LNCaP clone FGC (cell line): Measurements from ENCODE around the gene MAP4K4.

Experiments
- DNase-seq: peaks from one replicate; pipeline ENCODE4 v3.0.0-alpha.2; 2011; ENCODE audit warnings: low read depth
- H3K4me3 ChIP-seq: 2 replicates; pipeline ENCODE4 v1.5.1; 2011; ENCODE audit warnings: mild to moderate bottlenecking, low read depth, low read length, control low read depth
- CTCF ChIP-seq: IDR thresholded peaks from 2 replicates; pipeline ENCODE4 v1.5.1; 2012; ENCODE audit warnings: mild to moderate bottlenecking; ENCODE audit not compliant: control insufficient read depth, insufficient read depth; ENCODE audit errors: extremely low read depth

The MAP4K4 gene

GRCh38 chr2:101775092-101775491, 77.6 kb downstream of the MAP4K4 start:
- TF ChIP-seq CTCF: no peak
- DNase-seq: no peak
- no peak overlapping the region for H3K4me3 ChIP-seq

DNA sequence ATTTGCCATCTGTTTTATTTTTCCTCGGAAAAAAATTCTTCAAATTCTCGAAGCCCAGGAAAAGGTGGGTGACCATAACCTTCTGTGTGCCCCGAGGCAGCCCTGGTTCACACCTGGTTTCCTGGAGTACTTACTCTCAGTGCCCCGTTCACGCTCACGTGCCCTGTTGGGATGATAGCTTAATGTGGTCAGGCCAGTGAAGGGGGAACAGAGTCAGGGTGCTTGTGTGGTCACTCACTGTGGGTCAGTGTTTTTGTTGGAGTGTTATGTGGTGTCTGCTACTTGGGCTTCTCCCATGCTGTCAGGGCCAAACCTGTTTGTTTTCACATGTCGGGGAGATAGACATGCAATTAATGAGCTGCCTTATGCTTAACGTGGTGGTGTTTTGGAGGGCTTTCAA, 78.1 kb downstream of the MAP4K4 start:
- TF ChIP-seq CTCF: no peak
- DNase-seq: no peak
- H3K4me3 ChIP-seq: no peak overlapping the region

DNA sequence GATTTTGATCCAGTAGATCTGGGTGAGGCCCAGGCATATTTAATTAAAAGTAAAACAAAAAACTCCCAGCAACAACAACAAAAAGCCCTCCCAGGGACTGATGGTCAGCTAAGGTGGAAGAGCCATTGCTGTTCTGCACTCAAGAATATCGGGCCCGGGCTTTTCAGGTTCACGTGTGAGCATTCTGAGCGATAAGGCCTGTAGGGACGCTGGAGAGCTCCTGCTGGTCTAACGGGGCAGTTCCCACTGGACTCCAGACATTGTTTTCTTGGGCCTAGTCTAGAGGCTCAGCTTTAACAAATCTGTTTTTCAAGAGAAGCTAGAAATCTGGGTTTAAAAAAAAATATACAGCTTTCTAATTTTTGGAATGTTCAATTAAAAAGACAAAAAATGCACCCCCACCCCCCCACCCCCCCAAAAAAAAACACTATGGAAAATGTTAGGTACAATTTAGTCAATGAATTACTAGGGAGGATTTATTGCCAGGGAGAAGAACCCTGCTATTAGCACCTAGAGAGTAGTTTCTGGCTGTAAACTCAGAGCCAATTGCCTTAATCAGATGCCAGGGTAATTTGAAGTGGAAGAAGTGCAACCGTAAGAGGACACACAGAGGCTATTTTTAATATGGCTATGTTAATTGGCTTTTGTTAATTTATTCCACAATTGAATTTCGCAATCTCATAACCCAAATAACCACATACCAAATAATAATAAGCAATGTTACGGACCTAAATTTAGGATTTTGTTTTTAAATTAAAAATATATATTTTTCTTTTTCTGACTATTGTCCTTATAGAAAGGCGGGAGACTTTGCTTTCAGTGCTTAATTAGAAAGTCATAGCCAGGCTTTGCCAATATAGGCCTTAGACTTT, 78.9 kb downstream of the MAP4K4 start:
- no peak for DNase-seq
- TF ChIP-seq CTCF: no peak
- H3K4me3 ChIP-seq: no peak overlapping the region

DNA sequence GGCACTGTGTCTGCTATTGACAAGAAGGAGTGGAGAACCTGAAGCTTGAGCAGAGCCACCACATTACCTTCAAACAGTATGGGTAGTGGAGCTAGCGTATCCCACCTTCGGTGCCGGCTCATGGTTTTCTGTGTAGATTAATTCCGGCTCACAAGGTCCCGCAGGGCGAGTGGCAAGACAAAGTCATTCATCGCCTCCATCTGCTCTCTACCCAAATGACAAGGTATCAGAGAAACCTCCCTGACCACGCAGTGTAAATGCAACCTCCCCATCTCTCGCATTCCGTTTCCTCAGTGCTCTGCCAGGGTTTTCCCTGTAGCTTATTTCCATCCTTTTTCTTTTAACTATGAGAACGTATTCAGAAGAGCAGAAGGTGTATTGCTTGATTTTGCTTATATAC, 79.8 kb downstream of the MAP4K4 start:
- DNase-seq: no peak
- no peak for TF ChIP-seq CTCF
- no peak overlapping the region for H3K4me3 ChIP-seq

- H3K4me3 ChIP-seq: no peak overlapping the region
- DNase-seq: no peak
- TF ChIP-seq CTCF: no peak
Observed at GRCh38 chr2:101778102-101778501, 80.6 kb downstream of the MAP4K4 start.

GRCh38 chr2:101779190-101779589, 81.7 kb downstream of the MAP4K4 start:
- H3K4me3 ChIP-seq: no peak overlapping the region
- TF ChIP-seq CTCF: no peak
- peak; percentile 22 for DNase-seq

- DNase-seq: no peak
- no peak overlapping the region for H3K4me3 ChIP-seq
- no peak for TF ChIP-seq CTCF
Observed at GRCh38 chr2:101779656-101780055, 82.1 kb downstream of the MAP4K4 start.
